ENCODE results near the gene TTPAL.
A peak's percentile ranks its signal among the peaks of the same experiment; 100 is the strongest.

TTPAL gene

DNA sequence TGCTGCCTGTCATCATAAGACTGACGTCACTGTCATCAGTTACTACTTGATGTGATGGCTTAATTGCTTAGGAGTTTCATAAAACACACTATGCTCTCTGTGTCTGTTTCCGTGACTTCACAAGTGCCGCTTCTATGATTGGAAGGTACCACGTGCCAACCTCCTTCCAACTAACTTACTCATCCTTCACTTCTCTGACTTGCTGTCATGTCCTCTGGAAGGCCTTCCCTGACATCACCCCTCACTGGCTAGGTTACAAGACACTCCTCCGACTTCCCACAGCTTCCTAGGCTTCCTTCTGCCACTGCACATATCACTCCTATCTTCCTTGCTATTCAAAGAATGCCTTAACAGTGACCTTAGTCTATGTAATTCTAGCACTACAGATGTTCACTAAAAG, 25.8 kb downstream of the TTPAL start:
- DNase-seq, result no peak

- no peak for DNase-seq
These were observed 27.3 kb downstream of the TTPAL start for GRCh38 chr20:44502968-44503367.

- no peak for DNase-seq
These were observed 29.0 kb downstream of the TTPAL start for GRCh38 chr20:44504402-44505307.

GRCh38 chr20:44509762-44510161, 34.1 kb downstream of the TTPAL start:
- DNase-seq, result no peak

DNA sequence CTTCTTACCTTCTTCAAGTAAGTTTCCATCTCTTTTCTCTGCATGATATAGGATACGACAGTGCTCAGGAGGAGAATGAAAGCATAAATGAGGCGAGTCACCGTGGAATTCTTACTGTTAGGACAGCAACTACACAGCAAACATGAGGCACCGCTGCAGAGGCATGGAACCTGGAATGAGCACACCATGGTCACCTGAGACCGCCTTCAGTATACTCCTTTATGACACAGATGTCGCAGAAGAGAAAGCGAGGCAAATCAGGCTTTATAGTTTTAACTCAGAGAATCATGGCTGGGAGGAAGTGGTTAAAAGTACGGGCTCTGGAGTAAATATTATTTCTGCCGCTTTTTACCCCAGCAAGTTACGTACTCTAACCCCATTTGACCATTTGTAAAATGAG, 38.2 kb downstream of the TTPAL start:
- DNase-seq, result no peak

GRCh38 chr20:44516491-44516890, 40.8 kb downstream of the TTPAL start:
- no peak for DNase-seq

GRCh38 chr20:44517454-44517853, 41.8 kb downstream of the TTPAL start:
- DNase-seq, result no peak

DNA sequence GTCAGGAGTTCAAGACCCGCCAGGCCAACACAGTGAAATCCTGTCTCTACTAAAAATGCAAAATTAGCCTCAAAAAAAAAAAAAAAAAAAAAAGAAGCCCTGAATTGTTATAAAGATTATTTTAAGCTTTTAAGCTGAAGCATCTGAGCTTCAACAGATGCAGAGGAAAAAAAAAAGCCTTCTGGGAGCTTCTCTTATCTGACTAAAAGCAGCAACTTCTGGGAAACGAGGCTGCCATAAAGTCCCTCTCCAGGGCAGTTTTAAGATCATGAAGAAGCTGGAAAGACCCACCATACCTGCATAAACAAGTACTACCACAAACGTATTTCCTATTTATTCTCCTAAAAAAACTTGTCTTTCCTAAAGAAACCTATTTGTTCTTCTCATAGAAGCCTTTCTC, 42.6 kb downstream of the TTPAL start:
- no peak for DNase-seq

DNA sequence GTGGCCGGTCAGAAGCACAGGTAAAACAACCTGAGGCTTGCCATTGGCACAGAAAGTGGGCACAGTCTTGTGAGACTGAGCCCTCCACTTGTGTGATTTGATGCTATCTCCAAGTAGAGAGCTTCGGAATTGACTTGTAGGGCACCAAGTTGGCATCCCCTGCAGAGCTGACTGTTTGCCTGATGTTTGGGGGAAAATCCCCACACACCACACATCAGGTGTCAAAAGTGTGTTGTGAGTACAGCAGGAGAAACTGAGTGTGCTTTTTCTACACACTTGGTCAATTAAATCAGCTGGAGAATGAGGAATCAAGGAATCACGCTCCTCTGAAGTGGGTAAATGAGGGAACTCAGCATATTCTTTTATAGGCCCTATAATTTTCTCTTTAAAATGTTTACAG, 45.2 kb downstream of the TTPAL start:
- DNase-seq, result no peak

- peak; percentile 80 for DNase-seq
These were observed 46.1 kb downstream of the TTPAL start, which contains the start of gene SERINC3 for GRCh38 chr20:44521484-44522481. Gene SERINC3, minus strand, starts transcription at chr20:44522070. Its CDS starts 119 bp downstream, at chr20:44521951.

DNA sequence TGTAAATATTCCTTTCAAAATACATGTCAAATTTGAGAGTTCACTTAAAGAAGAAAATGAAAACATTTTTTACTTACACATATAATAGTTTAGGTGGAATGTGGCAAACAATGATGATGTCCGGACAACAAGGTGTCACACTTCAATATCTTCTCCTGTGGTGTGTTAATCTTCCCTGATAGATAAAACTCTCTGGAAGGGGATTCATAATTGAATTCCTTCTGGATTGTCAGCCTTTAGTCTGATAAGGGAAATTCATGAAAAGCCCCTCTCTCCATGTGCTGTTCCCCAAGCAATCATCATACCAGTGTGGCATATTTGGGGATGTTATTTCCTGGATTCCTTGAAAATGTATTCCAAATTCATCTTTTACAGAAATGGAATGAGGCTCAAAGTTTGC, 47.2 kb downstream of the TTPAL start:
- DNase-seq, result no peak

DNA sequence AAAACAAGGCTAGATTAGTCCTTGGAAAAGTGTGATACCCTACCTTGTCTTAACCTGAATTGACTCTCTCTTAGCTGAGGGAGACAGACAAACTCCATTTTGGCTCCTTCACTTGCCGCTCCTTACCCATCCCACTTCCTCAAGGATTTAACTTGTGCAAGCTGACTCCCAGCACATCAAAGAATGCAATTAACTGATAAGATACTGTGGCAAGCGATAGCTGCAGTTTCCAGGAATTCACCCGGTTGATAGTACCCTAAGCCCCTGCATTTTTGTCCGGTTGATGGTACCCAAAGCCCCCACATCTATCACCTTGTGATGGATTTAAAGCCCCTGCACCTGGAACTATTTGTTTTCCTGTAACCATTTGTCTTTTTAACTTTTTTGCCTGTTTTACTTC, 48.1 kb downstream of the TTPAL start:
- no peak for DNase-seq

DNA sequence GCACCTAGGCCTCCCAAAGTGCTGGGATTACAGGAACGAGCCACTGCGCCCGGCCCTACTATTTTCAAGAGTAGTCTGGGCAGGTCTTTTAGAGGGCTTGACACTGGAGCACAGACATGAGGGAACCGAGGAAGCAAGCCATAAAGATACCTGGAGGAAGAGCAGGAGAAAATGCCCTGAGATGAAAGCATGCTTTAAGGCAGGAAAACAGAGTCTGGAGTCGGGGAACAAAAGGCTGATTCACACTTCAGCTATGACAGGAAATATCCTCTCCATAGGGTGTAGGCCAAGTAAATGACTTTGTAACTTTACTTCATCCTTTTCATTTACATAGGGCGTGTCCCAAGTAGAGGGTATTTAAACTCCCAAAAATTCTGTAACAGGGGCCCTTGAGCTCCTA, 50.5 kb downstream of the TTPAL start:
- no peak for DNase-seq

GRCh38 chr20:44527716-44528199, 52.1 kb downstream of the TTPAL start:
- no peak for DNase-seq

- DNase-seq, result no peak
These were observed 52.6 kb downstream of the TTPAL start for GRCh38 chr20:44528309-44528708.

DNA sequence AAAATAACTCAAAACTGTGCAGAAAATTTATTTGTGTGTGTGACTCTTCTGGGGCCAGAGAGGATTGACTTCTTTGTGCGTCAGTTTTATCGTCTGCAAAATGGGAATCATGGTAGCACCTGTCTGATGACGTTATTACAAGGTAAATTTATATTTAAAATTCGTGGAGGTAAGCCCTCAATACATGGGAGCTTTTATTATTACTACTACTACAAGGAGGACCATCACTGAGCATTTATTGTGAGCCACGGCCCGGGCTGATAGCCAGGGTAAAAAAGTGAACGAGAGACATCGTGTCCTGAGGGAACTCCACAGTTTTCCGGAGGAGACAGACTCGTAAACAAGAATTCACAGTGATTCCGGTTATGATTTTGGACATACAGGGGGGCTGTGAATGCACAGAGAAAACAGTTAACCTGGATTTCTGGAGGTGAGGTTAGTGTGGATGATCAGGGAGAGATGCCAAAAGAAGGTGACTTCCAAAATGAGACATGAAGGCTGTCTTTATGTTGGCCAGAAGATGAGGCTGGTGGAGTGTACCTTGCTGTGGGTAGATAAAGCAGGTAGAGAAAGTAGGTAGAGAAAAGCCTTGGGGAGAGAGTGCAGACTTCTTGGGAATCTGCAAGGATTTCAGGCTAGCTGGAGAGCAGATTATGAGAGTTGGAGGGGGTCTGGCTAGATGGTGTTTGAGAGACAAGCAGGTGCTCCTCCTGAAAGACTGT, 56.7 kb downstream of the TTPAL start:
- no peak for DNase-seq

- DNase-seq, result no peak
These were observed 57.3 kb downstream of the TTPAL start for GRCh38 chr20:44532981-44533331.

- no peak for DNase-seq
These were observed 58.3 kb downstream of the TTPAL start for GRCh38 chr20:44533928-44534327.

- DNase-seq, result no peak
These were observed 60.5 kb downstream of the TTPAL start for GRCh38 chr20:44536175-44536574.

DNA sequence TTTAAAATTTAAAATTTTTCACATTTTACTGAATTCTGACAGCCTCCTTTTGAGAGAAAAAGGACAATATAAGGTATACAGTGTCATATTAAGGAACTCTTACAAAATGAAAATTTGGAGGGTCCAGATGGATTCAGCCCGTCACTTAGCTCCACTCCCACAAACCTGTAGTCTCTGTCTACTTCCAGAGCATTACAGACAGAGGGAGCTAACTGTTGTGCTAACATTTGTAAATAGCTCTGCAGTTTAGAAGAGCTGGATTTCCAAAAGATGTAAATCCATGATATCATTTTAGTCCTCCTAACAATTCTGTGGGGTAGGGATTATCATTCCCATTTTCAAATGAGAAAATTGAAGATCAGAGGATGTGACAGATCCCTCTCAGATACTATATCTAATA, 62.3 kb downstream of the TTPAL start:
- no peak for DNase-seq

DNA sequence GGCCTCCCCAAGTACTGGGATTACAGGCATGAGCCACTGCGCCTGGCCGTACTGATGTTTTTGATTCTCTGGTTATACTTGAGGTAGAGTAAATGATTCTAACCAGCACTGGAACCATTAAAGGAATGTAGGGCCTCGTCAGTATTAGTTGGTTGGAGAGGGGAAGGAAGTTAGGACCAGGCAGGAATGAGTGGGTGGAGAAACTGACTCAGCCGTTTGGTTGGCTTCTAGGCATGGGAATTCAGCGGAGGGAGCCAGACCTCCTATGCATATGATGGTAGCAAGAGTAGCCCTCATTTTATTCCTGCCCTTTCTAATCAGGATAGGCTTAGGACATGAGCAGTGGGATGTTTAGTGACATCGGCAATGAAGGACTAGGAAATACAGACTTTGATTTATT, 65.2 kb downstream of the TTPAL start:
- DNase-seq, result no peak

GRCh38 chr20:44541992-44542391, 66.3 kb downstream of the TTPAL start:
- no peak for DNase-seq

- no peak for DNase-seq
These were observed 67.2 kb downstream of the TTPAL start for GRCh38 chr20:44542890-44543289.

All from NCI-H446 treated with DMSO at 0.1 percent for 48 hours (cell line).